Lower leg skin (tissue), 3 donors: ENCODE measurements around the gene LYPD3.

Experiments used
- POLR2A ChIP-seq, 2 donors: fragments of 450-650 bp; IDR thresholded peaks; one replicate each; pipeline ENCODE4 v1.6.1; 2016 to 2017; ENCODE audit warnings: antibody characterized with exemption in 2 of 2, mild to moderate bottlenecking in 1 of 2, moderate library complexity in 1 of 2
- TF ChIP-seq, protein P1 (sequence below), 3 donors: fragments of 450-650 bp; IDR thresholded peaks; one replicate each; pipeline ENCODE4 v1.5.1; 2016; ENCODE audit warnings: antibody characterized with exemption in 3 of 3, mild to moderate bottlenecking in 3 of 3, moderate library complexity in 2 of 3

DNA sequence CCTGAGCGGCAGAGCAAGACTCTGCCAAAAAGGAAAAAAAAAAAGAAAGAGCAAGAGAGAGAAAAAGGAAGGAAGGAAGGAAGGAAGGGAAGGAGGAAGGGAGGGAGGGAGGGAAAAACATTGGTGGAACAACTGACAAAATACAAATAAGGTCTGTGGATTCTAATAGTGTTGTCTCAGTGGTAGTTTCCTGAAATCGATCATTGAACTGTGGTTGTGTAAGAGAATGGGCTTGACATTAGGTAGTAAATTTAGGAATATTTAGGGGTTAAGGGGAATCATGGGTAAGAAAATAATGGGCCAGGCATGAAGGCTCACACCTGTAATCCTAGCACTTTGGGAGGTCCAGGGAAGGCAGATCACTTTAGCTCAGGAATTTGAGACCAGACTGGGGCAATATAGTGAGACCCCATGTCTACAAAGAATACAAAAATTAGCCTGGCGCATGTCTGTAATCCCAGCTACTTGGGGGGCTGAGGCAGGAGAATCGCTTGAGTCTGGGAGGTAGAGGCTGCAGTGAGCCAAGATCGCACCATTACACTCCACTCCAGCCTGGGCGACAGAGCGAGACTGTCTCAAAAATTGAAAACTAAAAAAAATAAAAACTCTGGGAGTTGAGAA lies 24.7 kb upstream of the LYPD3 start:
- TF ChIP-seq, protein P1, sequence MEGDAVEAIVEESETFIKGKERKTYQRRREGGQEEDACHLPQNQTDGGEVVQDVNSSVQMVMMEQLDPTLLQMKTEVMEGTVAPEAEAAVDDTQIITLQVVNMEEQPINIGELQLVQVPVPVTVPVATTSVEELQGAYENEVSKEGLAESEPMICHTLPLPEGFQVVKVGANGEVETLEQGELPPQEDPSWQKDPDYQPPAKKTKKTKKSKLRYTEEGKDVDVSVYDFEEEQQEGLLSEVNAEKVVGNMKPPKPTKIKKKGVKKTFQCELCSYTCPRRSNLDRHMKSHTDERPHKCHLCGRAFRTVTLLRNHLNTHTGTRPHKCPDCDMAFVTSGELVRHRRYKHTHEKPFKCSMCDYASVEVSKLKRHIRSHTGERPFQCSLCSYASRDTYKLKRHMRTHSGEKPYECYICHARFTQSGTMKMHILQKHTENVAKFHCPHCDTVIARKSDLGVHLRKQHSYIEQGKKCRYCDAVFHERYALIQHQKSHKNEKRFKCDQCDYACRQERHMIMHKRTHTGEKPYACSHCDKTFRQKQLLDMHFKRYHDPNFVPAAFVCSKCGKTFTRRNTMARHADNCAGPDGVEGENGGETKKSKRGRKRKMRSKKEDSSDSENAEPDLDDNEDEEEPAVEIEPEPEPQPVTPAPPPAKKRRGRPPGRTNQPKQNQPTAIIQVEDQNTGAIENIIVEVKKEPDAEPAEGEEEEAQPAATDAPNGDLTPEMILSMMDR (IDR thresholded peaks at IDR 0.05): no peak
- TF ChIP-seq POLR2A (IDR thresholded peaks at IDR 0.05): no peak
